WTC11 (cell line): ENCODE data around the gene STXBP5. TPM values are rescaled to one million over a fixed set of nuclear protein-coding genes. Genes with fewer than 3 reads are reported as not detected.

ENCODE experiments used
- ATAC-seq: fragments of 200-7000 bp; cut with Tn5 transposase; 2 replicates; pipeline ENCODE4 v1.10.0; 2021; ENCODE audit warnings: mild to moderate bottlenecking, moderate library complexity
- CTCF ChIA-PET: fragments of 300-600 bp; sonication (Branson Sonifier 250); formaldehyde crosslinking; loops from one replicate; lab custom pipeline; 2021; ENCODE audit warnings: antibody characterized with exemption; lab: Charles Lee
- POLR2A ChIA-PET: fragments of 350-600 bp; sonication (Branson Sonifier 250); formaldehyde crosslinking; loops from one replicate; lab custom pipeline; 2021; ENCODE audit warnings: antibody characterized with exemption; lab: Charles Lee
- DNase-seq: peaks from one replicate; pipeline ENCODE4 v3.0.0; 2021; ENCODE audit warnings: low spot score
- H3K27ac Mint-ChIP-seq: 2 replicates; pipeline ENCODE4 v1.8.0; 2021; ENCODE audit warnings: mixed read lengths
- H3K27me3 Mint-ChIP-seq: 2 replicates; pipeline ENCODE4 v1.8.0; 2021; ENCODE audit warnings: low read depth, mild to moderate bottlenecking, moderate library complexity, mixed read lengths
- H3K36me3 Mint-ChIP-seq: 2 replicates; pipeline ENCODE4 v1.8.0; 2021; ENCODE audit warnings: mixed read lengths
- H3K4me1 Mint-ChIP-seq: 2 replicates; pipeline ENCODE4 v1.8.0; 2022; ENCODE audit warnings: mixed read lengths
- H3K4me3 Mint-ChIP-seq: 2 replicates; pipeline ENCODE4 v1.8.0; 2021; ENCODE audit warnings: mild to moderate bottlenecking, moderate library complexity, mixed read lengths
- H3K9me3 Mint-ChIP-seq: 2 replicates; pipeline ENCODE4 v1.8.0; 2021; ENCODE audit warnings: mixed read lengths
- ATF6 ChIP-seq: sonication (generic); formaldehyde crosslinking; IDR thresholded peaks from 2 replicates; pipeline ENCODE4 v1.8.1; 2023; ENCODE audit warnings: mild to moderate bottlenecking, missing genetic modification reagents
- CBFB ChIP-seq: sonication (generic); formaldehyde crosslinking; IDR thresholded peaks from 2 replicates; pipeline ENCODE4 v1.8.1; 2022; ENCODE audit warnings: mild to moderate bottlenecking, low read depth, missing genetic modification reagents
- CREB1 ChIP-seq: sonication (generic); formaldehyde crosslinking; IDR thresholded peaks from 2 replicates; pipeline ENCODE4 v1.8.0; 2023; ENCODE audit warnings: mild to moderate bottlenecking, missing genetic modification reagents
- CREM ChIP-seq: sonication (generic); formaldehyde crosslinking; IDR thresholded peaks from 2 replicates; pipeline ENCODE4 v1.8.1; 2022; ENCODE audit warnings: mild to moderate bottlenecking, missing genetic modification reagents, moderate library complexity
- FOXP1 ChIP-seq: sonication (generic); formaldehyde crosslinking; IDR thresholded peaks from 2 replicates; pipeline ENCODE4 v1.8.0; 2022; ENCODE audit warnings: missing genetic modification reagents, mild to moderate bottlenecking, moderate library complexity, borderline replicate concordance
- GABPB1 ChIP-seq: sonication (generic); formaldehyde crosslinking; IDR thresholded peaks from 2 replicates; pipeline ENCODE4 v1.8.1; 2023; ENCODE audit warnings: mild to moderate bottlenecking, missing genetic modification reagents
- JAZF1 ChIP-seq: fragments of 250-450 bp; sonication (Bioruptor Pico); IDR thresholded peaks from 2 replicates; pipeline ENCODE4 v1.9.0; 2021; ENCODE audit warnings: moderate library complexity, mild to moderate bottlenecking, inconsistent platforms
- MLX ChIP-seq: sonication (generic); formaldehyde crosslinking; IDR thresholded peaks from 2 replicates; pipeline ENCODE4 v1.8.1; 2023; ENCODE audit warnings: mild to moderate bottlenecking, missing genetic modification reagents, moderate library complexity
- NFYB ChIP-seq: sonication (generic); formaldehyde crosslinking; conservative IDR thresholded peaks from 2 replicates; pipeline ENCODE4 v1.8.0; 2022; ENCODE audit warnings: low read depth, missing genetic modification reagents
- NR2C2 ChIP-seq: sonication (generic); formaldehyde crosslinking; IDR thresholded peaks from 2 replicates; pipeline ENCODE4 v1.8.0; 2022; ENCODE audit warnings: mild to moderate bottlenecking, missing genetic modification reagents
- PRRX2 ChIP-seq: fragments of 250-450 bp; sonication (Bioruptor Pico); IDR thresholded peaks from 2 replicates; pipeline ENCODE4 v1.8.0; 2021; ENCODE audit warnings: mild to moderate bottlenecking
- TCF7 ChIP-seq: sonication (generic); formaldehyde crosslinking; IDR thresholded peaks from 2 replicates; pipeline ENCODE4 v1.8.0; 2022; ENCODE audit warnings: mild to moderate bottlenecking, low read depth, missing genetic modification reagents, moderate library complexity
- TEAD4 ChIP-seq: sonication (generic); formaldehyde crosslinking; IDR thresholded peaks from 2 replicates; pipeline ENCODE4 v1.8.0; 2022; ENCODE audit warnings: mild to moderate bottlenecking, missing genetic modification reagents
- ZNF281 ChIP-seq: sonication (generic); formaldehyde crosslinking; IDR thresholded peaks from 2 replicates; pipeline ENCODE4 v1.8.0; 2023; ENCODE audit warnings: mild to moderate bottlenecking, missing genetic modification reagents
- ZSCAN18 ChIP-seq: fragments of 250-450 bp; sonication (Bioruptor Pico); IDR thresholded peaks from 2 replicates; pipeline ENCODE4 v2.1.2; 2022; ENCODE audit warnings: mild to moderate bottlenecking, moderate library complexity
- total RNA-seq: library from RNA; stranded (reverse); gene quantifications from 3 replicates; pipeline ENCODE4 v1.2.3, GENCODE V29; 2021

STXBP5 gene
- total RNA-seq, 1 experiment from 2014 or later, result 13.2 TPM

DNA sequence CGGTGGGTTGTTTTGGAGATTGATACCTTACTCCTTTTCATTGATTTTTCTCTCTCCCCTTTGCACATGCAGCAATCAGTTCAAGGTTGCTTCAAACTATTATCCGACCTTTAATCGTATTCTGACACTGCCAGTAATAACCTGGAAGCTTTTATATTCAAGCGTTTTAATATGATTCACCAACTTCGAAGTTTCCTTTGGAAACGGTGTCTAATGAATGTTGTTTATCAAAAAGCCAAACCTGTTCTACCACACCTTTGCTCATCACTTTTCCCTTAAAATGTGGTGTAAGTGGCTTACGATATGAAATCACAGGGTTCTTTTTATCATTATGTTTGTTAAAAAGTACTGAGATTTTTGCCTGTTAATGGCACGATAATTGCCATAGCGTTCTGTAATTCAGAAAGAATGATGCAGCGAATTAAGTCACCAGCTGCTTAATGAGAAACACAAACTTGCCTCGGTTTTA lies 660 bp downstream of the STXBP5 start:
- Mint-ChIP-seq H3K9me3 (no peaks in the 10 kb centered on the region), H3K4me1 (peaks cover 21% of the 10 kb centered on the region), H3K27me3 (no peaks in the 10 kb centered on the region; the same call in 1 of the 2 replicates), H3K36me3 (no peaks in the 10 kb centered on the region), H3K4me3 (peak overlapping the region; percentile 95), H3K27ac (no peak overlapping the region)
- ATAC-seq (no peak), DNase-seq (no peak)
- POLR2A ChIA-PET, result interaction anchor here (0.7 kb wide), 2 partner anchors 9 to 218 kb away, joined by 3 read pairs; no protein-coding TSS in a partner anchor
- CTCF ChIA-PET, result interaction anchor here (0.9 kb wide), 1 partner anchor 44 kb away, joined by 3 read pairs; no protein-coding TSS in a partner anchor
- TF ChIP-seq NFYB, result no peak
- no peak for TF ChIP-seq ZSCAN18
- no peak for TF ChIP-seq ZNF281 (CRISPR knock-in tag)
- no peak for TF ChIP-seq TCF7 (CRISPR knock-in tag)
- TF ChIP-seq PRRX2, result no peak

GRCh38 chr6:147205690-147206600 lies 1.7 kb downstream of the STXBP5 start:
- H3K4me3 Mint-ChIP-seq, result peak overlapping the region; percentile 95
- DNase-seq (no peak), ATAC-seq (no peak)
- H3K4me1 Mint-ChIP-seq, result peaks cover 21% of the 10 kb centered on the region
- H3K9me3 Mint-ChIP-seq, result no peaks in the 10 kb centered on the region
- ChIA-PET CTCF (no interaction called here), POLR2A (no interaction called here)
- no peak overlapping the region for H3K27ac Mint-ChIP-seq
- H3K27me3 Mint-ChIP-seq, result no peaks in the 10 kb centered on the region; the same call in 1 of the 2 replicates
- no peaks in the 10 kb centered on the region for H3K36me3 Mint-ChIP-seq
- TF ChIP-seq CBFB, result no peak
- no peak for TF ChIP-seq GABPB1 (CRISPR knock-in tag)
- TF ChIP-seq NR2C2 (CRISPR knock-in tag), result no peak
- no peak for TF ChIP-seq CREM (CRISPR knock-in tag)
- no peak for TF ChIP-seq JAZF1 (CRISPR knock-in tag)
- no peak for TF ChIP-seq ATF6 (CRISPR knock-in tag)
- no peak for TF ChIP-seq TEAD4 (CRISPR knock-in tag)
- TF ChIP-seq CREB1 (CRISPR knock-in tag), result no peak
- no peak for TF ChIP-seq MLX (CRISPR knock-in tag)
- no peak for TF ChIP-seq FOXP1 (CRISPR knock-in tag)
- TF ChIP-seq, all 79 proteins: peak for 0
